ENCODE measurements around the gene PPP3R1.
"Not testable (repeated sequence)": the region's sequence is repeated elsewhere in the genome, so short reads cannot be mapped to it uniquely, and the experiment has no call there.

Gene PPP3R1

DNA sequence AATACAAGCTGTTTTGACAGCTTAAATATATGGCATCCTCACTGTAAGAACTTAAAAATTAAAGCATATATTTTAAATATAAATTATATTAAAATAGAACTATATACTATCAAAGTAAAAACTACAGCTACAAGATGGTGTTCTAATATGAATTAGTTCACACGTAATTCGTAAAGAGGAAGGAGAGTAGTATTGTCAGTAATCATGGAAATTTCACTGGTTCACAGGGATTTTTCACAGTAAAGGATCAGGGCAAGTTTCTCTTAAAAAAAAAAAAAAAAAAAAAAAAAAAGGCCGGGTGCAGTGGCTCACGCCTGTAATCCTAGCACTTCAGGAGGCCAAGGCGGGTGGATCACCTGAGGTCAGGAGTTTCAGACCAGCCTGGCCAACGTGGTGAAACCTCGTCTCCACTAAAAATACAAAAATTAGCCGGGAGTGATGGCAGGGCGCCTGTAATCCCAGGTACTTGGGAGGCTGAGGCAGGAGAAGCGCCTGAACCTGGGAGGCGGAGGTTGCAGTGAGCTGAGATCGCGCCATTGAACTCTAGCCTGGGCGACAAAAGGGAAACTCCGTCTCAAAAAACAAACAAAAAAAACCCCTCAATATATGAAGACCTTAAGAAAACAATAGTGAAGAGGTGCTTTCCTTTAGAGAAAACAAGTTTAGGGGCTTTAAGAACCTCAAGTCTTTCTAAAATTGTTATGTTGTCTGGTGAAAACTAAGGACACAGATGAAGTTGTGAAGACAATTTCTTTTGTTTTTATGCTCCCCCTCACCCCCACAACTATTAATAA, 62.1 kb downstream of the PPP3R1 start:
- DNase-seq (ENCODE audit: low read depth in 1 of 2, low spot score in 1 of 2): no peak

DNA sequence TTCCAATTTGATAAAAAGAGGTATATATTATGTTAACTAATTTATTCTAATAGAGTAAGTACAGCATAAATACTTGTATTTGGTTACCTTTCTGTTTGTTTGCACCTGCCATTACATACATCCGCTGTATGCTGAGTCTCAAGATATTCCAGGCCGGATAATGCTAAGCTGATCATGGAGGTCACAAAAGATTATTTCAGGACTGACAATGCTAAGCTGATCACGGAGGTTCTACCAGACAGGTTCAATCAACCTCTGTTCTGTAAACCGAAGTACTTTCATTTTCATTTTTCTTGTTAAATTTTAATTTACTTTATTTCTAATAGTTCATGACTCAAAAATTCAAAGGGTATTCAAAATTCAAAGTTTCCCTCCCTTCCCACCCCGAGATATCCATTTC, 63.5 kb downstream of the PPP3R1 start:
- DNase-seq (ENCODE audit: low read depth in 1 of 2, low spot score in 1 of 2): no peak

DNA sequence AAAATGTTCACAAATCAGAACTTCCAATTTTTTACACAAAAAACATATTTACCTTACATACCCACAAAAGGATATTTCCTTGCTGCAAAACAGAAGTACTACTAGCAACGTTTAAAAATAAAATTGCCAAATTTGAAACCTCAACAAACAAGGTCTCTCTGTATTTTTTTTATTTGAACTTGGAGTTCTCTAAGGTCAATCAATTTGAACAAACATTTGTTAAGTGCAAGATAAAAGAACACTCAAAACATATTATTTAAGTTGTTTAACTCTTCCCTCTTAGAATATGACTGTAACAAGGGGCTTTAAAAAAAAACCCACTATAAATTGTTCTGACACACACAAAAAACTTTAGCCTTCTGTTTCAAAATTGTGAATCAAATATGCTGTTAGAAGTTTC, 65.0 kb downstream of the PPP3R1 start:
- no peak for DNase-seq (ENCODE audit: low read depth in 1 of 2, low spot score in 1 of 2)

DNA sequence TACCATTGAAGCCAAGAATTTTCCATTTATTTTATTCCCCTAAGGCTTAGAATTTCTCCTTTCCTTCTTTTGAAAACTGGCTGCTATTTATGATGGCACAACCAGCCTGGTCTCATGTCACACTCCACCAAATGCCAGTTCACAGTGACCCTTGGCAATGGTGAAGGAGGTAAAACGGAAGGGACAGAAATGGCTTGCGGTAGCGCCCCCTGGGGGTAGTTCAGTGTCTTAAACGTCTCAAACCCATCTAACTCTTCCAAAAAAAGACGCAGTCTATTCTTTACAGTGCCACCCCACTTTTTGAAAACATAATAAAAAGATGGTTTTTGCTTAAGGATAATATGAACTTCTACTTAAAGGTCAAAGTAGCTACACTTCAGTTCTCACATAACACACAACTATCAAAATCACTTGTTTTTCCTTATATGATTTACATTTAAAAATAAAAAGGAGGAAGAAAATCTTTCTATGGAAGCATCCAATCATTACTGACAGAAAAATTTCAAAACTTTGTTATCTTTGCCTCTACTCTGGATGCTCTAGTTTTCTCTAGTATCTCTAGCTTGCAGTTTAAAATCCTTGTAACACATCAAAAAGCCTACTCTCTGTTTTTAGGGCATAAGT, 66.7 kb downstream of the PPP3R1 start:
- peak; percentile 10 to 46 for DNase-seq (ENCODE audit: low read depth in 1 of 2, low spot score in 1 of 2)

DNA sequence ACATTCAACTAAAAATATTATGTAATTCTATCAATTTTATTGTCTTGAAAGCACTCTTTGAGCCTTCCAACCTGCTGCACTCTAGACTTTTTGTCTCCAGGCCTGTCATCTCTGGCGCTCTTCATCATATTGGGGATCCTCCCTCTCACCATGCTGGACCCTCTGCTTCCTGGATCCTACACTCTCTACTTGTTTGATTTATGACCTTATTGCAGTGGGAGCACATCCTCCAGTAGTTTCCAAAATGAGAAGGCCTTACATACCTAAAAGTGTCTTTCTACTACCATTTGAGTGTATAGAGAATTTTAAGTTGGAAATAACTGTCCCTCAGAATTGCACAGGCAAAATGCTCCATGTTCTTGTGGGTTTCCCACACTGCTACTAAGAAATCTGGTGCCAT, 69.4 kb downstream of the PPP3R1 start:
- no peak for DNase-seq (ENCODE audit: low read depth in 1 of 2, low spot score in 1 of 2)

GRCh38 chr2:68178954-68179627, 73.2 kb downstream of the PPP3R1 start:
- no peak for DNase-seq (ENCODE audit: low read depth in 1 of 2, low spot score in 1 of 2)

GRCh38 chr2:68178432-68178831, 73.9 kb downstream of the PPP3R1 start:
- no peak for DNase-seq (ENCODE audit: low read depth in 1 of 2, low spot score in 1 of 2)

- DNase-seq (ENCODE audit: low read depth in 1 of 2, low spot score in 1 of 2): no peak
Observed at GRCh38 chr2:68177541-68177940, 74.8 kb downstream of the PPP3R1 start.

DNA sequence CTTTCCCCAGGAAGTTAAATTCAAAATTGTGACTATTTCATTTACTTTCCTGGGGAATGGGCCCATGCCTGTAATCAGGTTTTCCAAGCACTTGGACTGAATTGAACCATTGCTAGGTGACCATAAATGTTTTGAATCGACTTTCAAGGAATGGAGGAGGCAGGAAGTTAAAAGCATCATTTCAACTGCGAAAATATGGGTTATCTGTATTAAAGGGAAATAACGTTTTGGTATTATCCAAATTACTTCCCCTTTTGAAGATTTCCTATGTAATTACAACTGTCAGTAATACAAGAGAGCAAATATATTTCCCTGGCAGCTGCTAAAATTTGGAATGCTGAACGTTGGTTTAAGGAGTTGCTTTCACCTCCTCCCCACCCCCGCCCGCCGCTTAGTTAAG, 75.7 kb downstream of the PPP3R1 start:
- no peak for DNase-seq (ENCODE audit: low read depth in 1 of 2, low spot score in 1 of 2)

GRCh38 chr2:68175210-68175609, 77.1 kb downstream of the PPP3R1 start:
- not testable (repeated sequence) for DNase-seq (ENCODE audit: low read depth in 1 of 2, low spot score in 1 of 2)

DNA sequence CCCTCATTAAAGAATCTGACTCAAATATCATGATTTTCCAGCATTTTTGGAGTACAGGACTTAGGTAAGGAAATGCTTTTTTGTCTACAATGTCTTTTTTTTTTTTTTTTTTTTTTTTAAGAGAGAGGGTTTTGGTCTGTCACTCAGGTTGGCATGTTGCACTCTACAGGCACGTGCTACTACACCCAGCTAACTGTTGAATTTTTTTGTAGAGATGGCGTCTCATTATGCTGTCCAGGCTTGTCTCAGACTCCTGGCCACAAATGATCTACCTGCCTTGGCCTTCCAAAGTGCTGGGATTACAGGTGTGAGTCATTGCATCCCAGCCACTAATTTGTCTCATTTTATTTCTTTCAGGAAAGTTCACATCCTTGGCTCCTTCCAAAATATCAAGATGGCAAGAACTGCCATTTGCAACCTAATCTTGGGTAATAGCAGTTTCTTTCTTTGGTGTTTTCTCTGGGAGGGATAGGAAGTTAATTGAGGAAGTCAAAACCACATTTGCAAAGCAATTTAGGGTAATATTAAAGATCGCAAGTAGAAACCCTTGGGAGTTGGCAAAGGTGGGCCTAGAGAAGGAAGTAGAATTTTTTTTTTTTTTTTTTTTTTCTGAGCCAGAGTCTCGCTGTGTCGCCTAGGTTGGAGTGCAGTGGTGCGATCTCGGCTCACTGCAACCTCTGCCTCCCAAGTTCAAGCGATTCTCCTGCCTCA, 79.2 kb downstream of the PPP3R1 start:
- no peak for DNase-seq (ENCODE audit: low read depth in 1 of 2, low spot score in 1 of 2)

- DNase-seq (ENCODE audit: low read depth in 1 of 2, low spot score in 1 of 2): no peak
Observed at GRCh38 chr2:68172521-68172920, 79.8 kb downstream of the PPP3R1 start.

DNA sequence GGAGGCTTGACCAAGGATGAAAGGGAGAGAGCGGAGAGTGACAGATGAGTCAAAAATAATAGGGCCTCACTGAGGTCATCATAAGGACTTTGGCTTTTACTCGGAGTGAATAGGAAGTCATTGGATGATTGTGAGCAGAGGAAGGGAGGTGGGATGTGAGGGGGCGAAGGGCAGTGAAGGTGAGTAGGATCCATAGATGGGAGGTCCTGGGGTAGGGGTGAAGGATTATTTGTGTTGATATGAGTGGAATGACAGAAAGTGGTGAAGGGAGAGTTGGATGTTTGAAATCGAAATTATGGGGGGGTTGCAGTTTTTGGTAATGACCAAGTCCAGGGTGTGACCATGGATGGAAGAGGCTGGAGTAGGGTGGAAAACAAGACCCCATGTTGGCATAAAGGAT, 80.6 kb downstream of the PPP3R1 start:
- DNase-seq (ENCODE audit: low read depth in 1 of 2, low spot score in 1 of 2): no peak

DNA sequence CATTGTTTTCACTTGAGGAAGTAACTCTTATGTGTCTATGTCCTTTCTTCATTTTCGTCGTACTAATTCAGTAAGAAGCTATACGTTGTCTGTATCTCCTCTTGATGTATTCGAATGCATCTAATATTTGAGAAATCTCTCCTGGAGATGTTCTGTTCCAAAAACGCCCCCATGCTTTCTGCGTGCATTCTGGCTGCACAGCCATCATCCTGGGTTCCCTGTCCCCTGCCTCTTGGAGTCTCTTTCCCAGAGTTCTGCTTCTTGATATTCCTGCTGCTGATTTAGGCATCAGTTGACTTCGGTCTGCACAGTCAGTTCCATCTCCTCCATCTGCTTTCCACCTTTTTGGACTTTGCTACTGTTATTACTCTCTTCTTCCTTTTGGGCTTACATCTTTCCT, 81.2 kb downstream of the PPP3R1 start:
- no peak for DNase-seq (ENCODE audit: low read depth in 1 of 2, low spot score in 1 of 2)

DNA sequence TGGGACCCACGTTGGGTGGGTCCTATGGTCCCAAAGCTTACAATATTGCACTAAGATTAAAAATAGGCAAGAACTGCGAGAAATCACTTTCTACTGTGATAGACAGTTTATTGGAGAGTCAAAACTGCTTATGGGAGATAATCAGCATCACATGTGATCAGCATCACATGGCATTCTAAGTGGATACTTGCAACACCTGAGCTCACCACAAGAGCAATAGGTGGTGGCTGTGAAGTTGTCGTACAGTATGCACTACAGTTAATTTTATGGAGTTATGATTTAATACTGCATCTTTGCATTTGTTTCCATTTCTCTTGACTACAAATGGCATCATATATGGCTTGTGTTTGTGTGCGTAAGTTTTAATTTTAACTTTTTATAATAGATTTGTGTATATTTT, 83.0 kb downstream of the PPP3R1 start:
- no peak for DNase-seq (ENCODE audit: low read depth in 1 of 2, low spot score in 1 of 2)

DNA sequence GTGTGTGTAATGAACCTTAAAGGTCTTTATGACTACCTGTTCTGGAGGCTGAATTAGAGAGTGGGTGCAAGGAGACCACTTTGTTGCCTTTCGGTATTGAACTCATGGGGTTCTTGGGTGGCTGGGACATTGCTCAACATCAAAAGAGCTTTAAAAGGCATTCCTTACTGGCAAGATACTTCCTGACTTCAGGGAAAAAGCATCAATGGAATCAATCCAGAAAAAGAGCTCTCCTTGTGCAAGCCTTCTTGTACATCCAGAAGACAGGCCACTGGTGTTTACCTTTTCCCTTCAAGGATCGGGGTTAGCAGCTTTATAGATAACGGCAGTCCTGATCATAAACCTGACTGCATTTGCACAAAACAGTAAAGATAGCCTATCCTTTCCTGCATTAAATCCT, 85.1 kb downstream of the PPP3R1 start:
- no peak for DNase-seq (ENCODE audit: low read depth in 1 of 2, low spot score in 1 of 2)

- no peak for DNase-seq (ENCODE audit: low read depth in 1 of 2, low spot score in 1 of 2)
Observed at GRCh38 chr2:68163641-68164040, 88.7 kb downstream of the PPP3R1 start.

DNA sequence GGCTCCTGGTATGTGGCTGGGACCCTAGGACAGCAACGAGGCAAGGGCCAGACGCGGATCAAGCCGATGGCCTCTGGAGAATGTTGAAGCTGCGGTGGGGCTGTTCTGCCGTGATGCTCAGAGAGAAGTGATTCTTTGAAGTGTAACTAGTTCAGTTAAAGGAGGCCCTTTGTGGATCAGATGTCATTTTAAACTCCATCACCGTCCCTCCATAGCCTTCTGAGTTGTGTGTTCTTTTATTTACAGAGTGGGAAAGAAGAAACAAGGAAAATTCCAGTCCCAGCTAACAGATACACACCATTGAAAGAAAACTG, 94.2 kb downstream of the PPP3R1 start:
- DNase-seq (ENCODE audit: low read depth in 1 of 2, low spot score in 1 of 2): no peak

DNA sequence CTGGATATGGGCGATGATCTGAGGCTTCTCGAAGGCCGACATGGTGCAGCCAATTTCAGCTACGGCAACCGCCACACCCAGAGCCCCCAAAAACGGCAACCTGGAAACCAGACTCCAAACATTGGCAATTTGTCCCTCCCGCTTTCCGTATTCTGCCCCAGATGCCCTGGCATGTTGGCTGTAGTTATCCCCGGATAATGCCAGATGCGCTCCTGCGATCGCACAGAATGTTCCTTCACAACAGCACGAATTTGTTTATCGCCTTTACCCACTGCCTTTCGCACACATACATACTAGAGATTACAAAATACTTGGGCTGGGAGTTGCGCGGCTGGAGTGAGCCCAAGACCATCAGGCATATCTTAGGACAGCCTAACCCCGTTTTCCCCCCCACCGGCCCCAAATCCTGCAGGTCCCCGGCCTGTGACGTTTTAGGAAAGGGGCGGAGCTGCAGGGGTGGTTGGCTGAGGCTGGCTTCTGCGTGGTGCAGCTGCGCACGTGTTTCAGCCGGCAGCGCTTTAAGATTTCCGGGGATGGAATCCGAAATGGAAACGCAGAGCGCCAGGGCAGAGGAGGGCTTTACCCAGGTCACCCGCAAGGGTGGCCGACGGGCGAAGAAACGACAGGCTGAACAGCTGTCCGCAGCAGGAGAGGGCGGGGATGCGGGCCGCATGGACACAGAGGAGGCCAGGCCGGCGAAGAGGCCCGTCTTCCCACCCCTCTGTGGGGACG, 94.8 kb downstream of the PPP3R1 start, which contains the start of gene PNO1:
TSS of gene PNO1 (plus strand) at position 487 of the 732 bp plus-strand sequence. CDS start at position 534, 47 bp downstream.
- peak; percentile 91 to 93 for DNase-seq (ENCODE audit: low read depth in 1 of 2, low spot score in 1 of 2)

DNA sequence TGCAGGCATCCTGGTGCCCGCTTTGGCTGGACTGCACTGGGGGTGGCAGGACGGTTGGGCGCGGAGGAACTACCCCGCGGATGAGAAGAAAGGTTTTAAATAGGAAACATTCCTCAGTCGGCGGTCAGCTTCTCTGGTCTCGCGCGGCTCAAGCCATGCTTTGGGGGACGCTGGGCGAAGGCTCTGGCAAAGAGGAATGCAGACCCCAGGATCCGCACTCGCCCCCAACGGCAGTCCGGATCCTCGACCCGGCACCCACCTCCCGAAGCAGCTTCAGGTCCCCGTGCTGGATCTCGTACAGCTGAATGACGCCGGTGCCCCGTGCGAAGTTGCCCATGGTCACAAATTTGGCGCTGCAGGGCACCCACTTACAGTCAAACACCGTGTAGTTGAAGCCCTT, 95.3 kb downstream of the PPP3R1 start:
- DNase-seq (ENCODE audit: low read depth in 1 of 2, low spot score in 1 of 2): peak in 1 of 2 donors; percentile 3

DNA sequence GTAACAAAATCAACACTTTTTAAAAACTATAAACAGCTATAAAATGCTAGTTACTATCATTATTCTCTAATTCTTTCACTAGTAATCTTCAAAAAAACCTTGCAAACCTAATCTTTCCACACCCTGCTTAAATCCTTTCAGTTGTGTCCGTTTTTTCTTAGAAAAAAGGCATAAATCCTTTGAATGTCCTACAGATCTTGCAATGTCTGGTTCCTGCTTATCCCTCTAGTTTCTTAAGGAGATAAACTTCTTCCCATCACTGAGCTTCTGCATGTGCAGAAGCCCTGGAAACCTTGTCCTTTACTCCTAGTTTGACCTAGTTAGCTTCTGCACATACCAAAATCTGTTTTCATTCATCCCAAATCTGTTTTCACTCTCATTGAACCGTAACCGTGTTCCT, 95.9 kb downstream of the PPP3R1 start:
- DNase-seq (ENCODE audit: low read depth in 1 of 2, low spot score in 1 of 2): no peak

All from stimulated activated CD4-positive, alpha-beta T cell treated with anti-CD3 and anti-CD28 coated beads, Interleukin-15, amount 100 ng/mL, for 1 hour (primary cell).